ENCODE data around the gene CFAP410.

Gene CFAP410

GRCh38 chr21:44338971-44339910 is at the start of gene CFAP410:
CFAP410 (minus strand) TSS chr21:44339390; CDS start chr21:44339194, 196 bp downstream.
- peak; percentile 97 to 98 (median 98) for DNase-seq

GRCh38 chr21:44384968-44385367 is 45.8 kb upstream of the CFAP410 start:
- DNase-seq: no peak

- no peak for DNase-seq
Observed at GRCh38 chr21:44383216-44383615, 44.0 kb upstream of the CFAP410 start.

GRCh38 chr21:44382536-44382935 is 43.3 kb upstream of the CFAP410 start:
- DNase-seq: no peak

GRCh38 chr21:44381874-44382273 is 42.7 kb upstream of the CFAP410 start:
- no peak for DNase-seq

- no peak for DNase-seq
Observed at GRCh38 chr21:44380876-44381275, 41.7 kb upstream of the CFAP410 start.

GRCh38 chr21:44379991-44380865 is 41.0 kb upstream of the CFAP410 start:
- DNase-seq: no peak

- DNase-seq: no peak
Observed at GRCh38 chr21:44379515-44379848, 40.3 kb upstream of the CFAP410 start.

- DNase-seq: no peak
Observed at GRCh38 chr21:44378646-44379514, 39.7 kb upstream of the CFAP410 start.

- DNase-seq: no peak
Observed at GRCh38 chr21:44377922-44378645, 38.9 kb upstream of the CFAP410 start.

GRCh38 chr21:44377201-44377921 is 38.2 kb upstream of the CFAP410 start:
- DNase-seq: no peak

GRCh38 chr21:44376606-44377005 is 37.4 kb upstream of the CFAP410 start:
- no peak for DNase-seq

GRCh38 chr21:44375761-44376241 is 36.6 kb upstream of the CFAP410 start:
- no peak for DNase-seq

GRCh38 chr21:44375281-44375651 is 36.1 kb upstream of the CFAP410 start:
- DNase-seq: peak; percentile 49 to 52 (median 50)

- no peak for DNase-seq
Observed at GRCh38 chr21:44374601-44375280, 35.6 kb upstream of the CFAP410 start.

GRCh38 chr21:44372616-44373015 is 33.4 kb upstream of the CFAP410 start:
- no peak for DNase-seq

GRCh38 chr21:44371596-44371995 is 32.4 kb upstream of the CFAP410 start:
- no peak for DNase-seq

GRCh38 chr21:44370786-44371410 is 31.7 kb upstream of the CFAP410 start:
- no peak for DNase-seq

GRCh38 chr21:44370027-44370735 is 31.0 kb upstream of the CFAP410 start:
- peak; percentile 70 to 78 (median 72) for DNase-seq
